ENCODE data around the gene C10orf62. TPM values are rescaled to one million over a fixed set of nuclear protein-coding genes. Genes with fewer than 3 reads are reported as not detected.

Gene C10orf62
- total and polyA plus RNA-seq, 9 of the 15 experiments (the other 6 are each of a cell fraction or from before 2014, with no cell fraction given) = not detected

DNA sequence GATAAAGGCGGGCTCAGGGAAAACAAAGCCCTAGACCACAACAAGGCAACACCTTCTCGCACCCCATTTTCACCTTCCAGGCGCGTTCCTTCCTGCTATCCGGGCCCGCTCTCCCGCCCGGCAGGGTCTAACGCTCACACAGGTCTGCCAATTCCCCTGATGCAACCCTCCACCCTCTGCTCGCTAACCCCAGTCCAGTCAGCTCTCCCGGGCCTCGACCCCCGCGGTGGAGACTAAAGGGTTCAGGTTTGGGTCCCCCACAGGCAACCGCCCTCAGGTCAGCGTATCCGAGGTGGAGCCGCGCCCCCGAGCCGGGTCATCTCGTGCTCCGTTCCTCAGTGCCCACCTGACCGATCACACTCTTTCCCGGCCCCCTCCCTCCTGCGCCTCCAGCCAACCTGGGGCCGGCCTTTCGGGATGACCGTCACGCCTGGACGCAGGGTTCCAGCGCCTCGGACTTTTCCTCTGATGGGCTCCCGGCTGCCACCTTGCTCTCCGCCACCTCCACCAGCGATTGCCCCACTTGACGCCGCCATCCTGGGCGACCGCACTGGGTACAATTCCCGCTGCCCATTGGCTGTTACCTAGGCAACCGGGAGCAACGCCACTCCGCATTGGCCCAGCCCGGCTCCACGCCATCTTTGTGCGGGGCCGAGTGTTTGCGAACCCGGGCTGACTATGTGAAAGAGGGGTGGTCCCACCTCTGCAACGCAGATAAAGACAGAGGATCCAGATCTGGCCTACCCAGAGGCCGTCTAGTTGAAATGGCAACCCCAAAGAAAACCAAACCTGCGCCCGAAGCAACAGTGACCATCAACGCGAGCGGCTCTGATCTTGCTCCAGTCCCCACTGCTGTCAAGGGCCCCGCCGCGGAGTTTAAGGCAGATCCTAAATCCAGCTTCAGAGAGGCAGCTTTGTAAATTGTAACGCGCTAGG, 43.7 kb downstream of the C10orf62 start, which contains the start of gene MORN4 (continued):
- TF ChIP-seq, protein P1, sequence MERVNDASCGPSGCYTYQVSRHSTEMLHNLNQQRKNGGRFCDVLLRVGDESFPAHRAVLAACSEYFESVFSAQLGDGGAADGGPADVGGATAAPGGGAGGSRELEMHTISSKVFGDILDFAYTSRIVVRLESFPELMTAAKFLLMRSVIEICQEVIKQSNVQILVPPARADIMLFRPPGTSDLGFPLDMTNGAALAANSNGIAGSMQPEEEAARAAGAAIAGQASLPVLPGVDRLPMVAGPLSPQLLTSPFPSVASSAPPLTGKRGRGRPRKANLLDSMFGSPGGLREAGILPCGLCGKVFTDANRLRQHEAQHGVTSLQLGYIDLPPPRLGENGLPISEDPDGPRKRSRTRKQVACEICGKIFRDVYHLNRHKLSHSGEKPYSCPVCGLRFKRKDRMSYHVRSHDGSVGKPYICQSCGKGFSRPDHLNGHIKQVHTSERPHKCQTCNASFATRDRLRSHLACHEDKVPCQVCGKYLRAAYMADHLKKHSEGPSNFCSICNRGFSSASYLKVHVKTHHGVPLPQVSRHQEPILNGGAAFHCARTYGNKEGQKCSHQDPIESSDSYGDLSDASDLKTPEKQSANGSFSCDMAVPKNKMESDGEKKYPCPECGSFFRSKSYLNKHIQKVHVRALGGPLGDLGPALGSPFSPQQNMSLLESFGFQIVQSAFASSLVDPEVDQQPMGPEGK (CRISPR knock-in tag; IDR thresholded peaks at IDR 0.05; ENCODE audit: borderline replicate concordance) = no peak
- TF ChIP-seq TGIF2 (CRISPR knock-in tag; IDR thresholded peaks at IDR 0.05) (no peak), FOXK2 (conservative IDR thresholded peaks at IDR 0.05 in 1 of 2, IDR thresholded peaks at IDR 0.05 in 1 of 2; ENCODE audit: low read depth in 2 of 2) (0 out of 4 replicates have a peak, but pooled peaks of 1 of the 2 experiments have one; percentile 36), ZNF146 (CRISPR knock-in tag; IDR thresholded peaks at IDR 0.05; ENCODE audit: unreplicated experiment) (no peak), MEF2A (IDR thresholded peaks at IDR 0.05; ENCODE audit: control insufficient read depth, low read depth, low read length) (no peak), GATAD2B (IDR thresholded peaks at IDR 0.05; ENCODE audit: borderline replicate concordance) (no peak), CREB1 (IDR thresholded peaks at IDR 0.05) (no peak), CREB1 (CRISPR knock-in tag; IDR thresholded peaks at IDR 0.05) (peak; percentile 32; the same call in 1 of the 2 replicates), SP1 (CRISPR knock-in tag; IDR thresholded peaks at IDR 0.05) (no peak), ELF4 (CRISPR knock-in tag; IDR thresholded peaks at IDR 0.05) (no peak), STAG1 (CRISPR knock-in tag; IDR thresholded peaks at IDR 0.05; ENCODE audit: borderline replicate concordance) (no peak)
- TF ChIP-seq, protein P2, sequence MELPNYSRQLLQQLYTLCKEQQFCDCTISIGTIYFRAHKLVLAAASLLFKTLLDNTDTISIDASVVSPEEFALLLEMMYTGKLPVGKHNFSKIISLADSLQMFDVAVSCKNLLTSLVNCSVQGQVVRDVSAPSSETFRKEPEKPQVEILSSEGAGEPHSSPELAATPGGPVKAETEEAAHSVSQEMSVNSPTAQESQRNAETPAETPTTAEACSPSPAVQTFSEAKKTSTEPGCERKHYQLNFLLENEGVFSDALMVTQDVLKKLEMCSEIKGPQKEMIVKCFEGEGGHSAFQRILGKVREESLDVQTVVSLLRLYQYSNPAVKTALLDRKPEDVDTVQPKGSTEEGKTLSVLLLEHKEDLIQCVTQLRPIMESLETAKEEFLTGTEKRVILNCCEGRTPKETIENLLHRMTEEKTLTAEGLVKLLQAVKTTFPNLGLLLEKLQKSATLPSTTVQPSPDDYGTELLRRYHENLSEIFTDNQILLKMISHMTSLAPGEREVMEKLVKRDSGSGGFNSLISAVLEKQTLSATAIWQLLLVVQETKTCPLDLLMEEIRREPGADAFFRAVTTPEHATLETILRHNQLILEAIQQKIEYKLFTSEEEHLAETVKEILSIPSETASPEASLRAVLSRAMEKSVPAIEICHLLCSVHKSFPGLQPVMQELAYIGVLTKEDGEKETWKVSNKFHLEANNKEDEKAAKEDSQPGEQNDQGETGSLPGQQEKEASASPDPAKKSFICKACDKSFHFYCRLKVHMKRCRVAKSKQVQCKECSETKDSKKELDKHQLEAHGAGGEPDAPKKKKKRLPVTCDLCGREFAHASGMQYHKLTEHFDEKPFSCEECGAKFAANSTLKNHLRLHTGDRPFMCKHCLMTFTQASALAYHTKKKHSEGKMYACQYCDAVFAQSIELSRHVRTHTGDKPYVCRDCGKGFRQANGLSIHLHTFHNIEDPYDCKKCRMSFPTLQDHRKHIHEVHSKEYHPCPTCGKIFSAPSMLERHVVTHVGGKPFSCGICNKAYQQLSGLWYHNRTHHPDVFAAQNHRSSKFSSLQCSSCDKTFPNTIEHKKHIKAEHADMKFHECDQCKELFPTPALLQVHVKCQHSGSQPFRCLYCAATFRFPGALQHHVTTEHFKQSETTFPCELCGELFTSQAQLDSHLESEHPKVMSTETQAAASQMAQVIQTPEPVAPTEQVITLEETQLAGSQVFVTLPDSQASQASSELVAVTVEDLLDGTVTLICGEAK (IDR thresholded peaks at IDR 0.05) = peak; percentile 73
- TF ChIP-seq, protein P2 (CRISPR knock-in tag; IDR thresholded peaks at IDR 0.05) = no peak
- TF ChIP-seq, protein P3, sequence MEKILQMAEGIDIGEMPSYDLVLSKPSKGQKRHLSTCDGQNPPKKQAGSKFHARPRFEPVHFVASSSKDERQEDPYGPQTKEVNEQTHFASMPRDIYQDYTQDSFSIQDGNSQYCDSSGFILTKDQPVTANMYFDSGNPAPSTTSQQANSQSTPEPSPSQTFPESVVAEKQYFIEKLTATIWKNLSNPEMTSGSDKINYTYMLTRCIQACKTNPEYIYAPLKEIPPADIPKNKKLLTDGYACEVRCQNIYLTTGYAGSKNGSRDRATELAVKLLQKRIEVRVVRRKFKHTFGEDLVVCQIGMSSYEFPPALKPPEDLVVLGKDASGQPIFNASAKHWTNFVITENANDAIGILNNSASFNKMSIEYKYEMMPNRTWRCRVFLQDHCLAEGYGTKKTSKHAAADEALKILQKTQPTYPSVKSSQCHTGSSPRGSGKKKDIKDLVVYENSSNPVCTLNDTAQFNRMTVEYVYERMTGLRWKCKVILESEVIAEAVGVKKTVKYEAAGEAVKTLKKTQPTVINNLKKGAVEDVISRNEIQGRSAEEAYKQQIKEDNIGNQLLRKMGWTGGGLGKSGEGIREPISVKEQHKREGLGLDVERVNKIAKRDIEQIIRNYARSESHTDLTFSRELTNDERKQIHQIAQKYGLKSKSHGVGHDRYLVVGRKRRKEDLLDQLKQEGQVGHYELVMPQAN (IDR thresholded peaks at IDR 0.05; ENCODE audit: borderline replicate concordance) = peak; percentile 58; the same call in 1 of the 2 replicates

Data from K562 (cell line).